HCT116 (cell line): Measurements from ENCODE around the gene ODAPH. TPM values are rescaled to one million over a fixed set of nuclear protein-coding genes. Genes with fewer than 3 reads are reported as not detected.

ENCODE experiments used
- ATAC-seq: fragments of 200-7000 bp; cut with Tn5 transposase; 2 replicates; pipeline ENCODE4 v1.9.1; 2020; ENCODE audit warnings: mild to moderate bottlenecking, moderate library complexity
- BruUV-seq: library from RNA; stranded (reverse); fragments of 400-500 nt; replicated peaks from 2 replicates; lab custom pipeline; 2021; lab: Mats Ljungman, UMichigan
- CTCF ChIA-PET: fragments of 300-600 bp; sonication (Branson Sonifier 250); formaldehyde crosslinking; loops from one replicate; lab custom pipeline; 2021; ENCODE audit warnings: antibody characterized with exemption; lab: Charles Lee
- POLR2A ChIA-PET: fragments of 300-600, 350-600 bp; sonication (Branson Sonifier 250); formaldehyde crosslinking; loops from one replicate; lab custom pipeline; 2021; ENCODE audit warnings: antibody characterized with exemption; lab: Charles Lee
- RAD21 ChIA-PET, 2 experiments: fragments of 300-600 bp; sonication (Branson Sonifier 250); formaldehyde crosslinking; loops; one replicate each; lab custom pipeline; 2023; ENCODE audit warnings: low total read pairs in 2 of 2; ENCODE audit not compliant: uncharacterized antibody in 2 of 2, unreplicated experiment in 2 of 2, low non-redundant PET in 1 of 2; lab: Charles Lee
- DNase-seq: peaks from one replicate; pipeline ENCODE4 v3.0.0-alpha.2; 2010; ENCODE audit warnings: low read depth, low spot score
- H2AFZ ChIP-seq: fragments of 200-600 bp; shearing (Covaris generic), sonication (generic); 2 replicates; pipeline ENCODE4 v1.6.1; 2017; ENCODE audit warnings: low read depth, mixed run types, mixed read lengths, antibody characterized with exemption, low read length; ENCODE audit not compliant: poor library complexity, severe bottlenecking
- H3K27ac ChIP-seq: 2 replicates; pipeline ENCODE4 v1.5.1; 2012; ENCODE audit warnings: low read depth, low read length
- H3K27me3 ChIP-seq: fragments of 200-600 bp; sonication (generic); 2 replicates; pipeline ENCODE4 v1.6.1; 2016; ENCODE audit warnings: mixed run types, low read length, mixed read lengths; ENCODE audit not compliant: insufficient read depth
- H3K36me3 ChIP-seq, 2 experiments: fragments of 200-500 bp in 1 of 2; fragments of 200-600 bp in 1 of 2; sonication (Bioruptor generic) in 1 of 2; sonication (generic) in 1 of 2; 2 replicates each; pipeline versions ENCODE4 v1.5.1 to v1.6.1; 2014 to 2016; ENCODE audit warnings: low read length in 2 of 2, inconsistent platforms in 1 of 2, mixed read lengths in 1 of 2, mixed run types in 1 of 2; ENCODE audit not compliant: insufficient read depth in 2 of 2, control insufficient read depth in 1 of 2
- H3K4me1 ChIP-seq, 2 experiments: fragments of 200-600 bp in 1 of 2; sonication (generic) in 1 of 2; 2 replicates each; pipeline versions ENCODE4 v1.5.1 to v1.6.1; 2012 to 2017; ENCODE audit warnings: low read length in 2 of 2, inconsistent platforms in 1 of 2, mild to moderate bottlenecking in 1 of 2, mixed read lengths in 1 of 2, mixed run types in 1 of 2, moderate library complexity in 1 of 2; ENCODE audit not compliant: insufficient read depth in 2 of 2, control insufficient read depth in 1 of 2
- H3K4me2 ChIP-seq: fragments of 200-600 bp; sonication (generic); 2 replicates; pipeline ENCODE4 v1.6.1; 2017; ENCODE audit warnings: mixed run types, low read length, mixed read lengths
- H3K4me3 ChIP-seq, 2 experiments: fragments of 200-600 bp in 1 of 2; sonication (generic) in 1 of 2; replicated peaks in 1 of 2; 2 replicates each; pipeline ENCODE4 v1.5.1; 2011 to 2016; ENCODE audit warnings: low read length in 2 of 2, control low read depth in 1 of 2, low read depth in 1 of 2, mild to moderate bottlenecking in 1 of 2, mixed read lengths in 1 of 2, mixed run types in 1 of 2
- H3K79me2 ChIP-seq: fragments of 200-600 bp; sonication (generic); 2 replicates; pipeline ENCODE4 v1.6.1; 2017; ENCODE audit warnings: mild to moderate bottlenecking, mixed run types, low read length, moderate library complexity, mixed read lengths; ENCODE audit not compliant: insufficient read depth
- H3K9ac ChIP-seq: fragments of 200-600 bp; sonication (generic); 2 replicates; pipeline ENCODE4 v1.6.1; 2016; ENCODE audit warnings: low read length, mixed read lengths
- H3K9me2 ChIP-seq: fragments of 200-600 bp; sonication (generic), shearing (Covaris generic); 2 replicates; pipeline ENCODE4 v1.6.1; 2017; ENCODE audit warnings: mixed run types, mild to moderate bottlenecking, moderate library complexity; ENCODE audit not compliant: insufficient read depth
- H3K9me3 ChIP-seq, 2 experiments: fragments of 200-500 bp in 1 of 2; fragments of 200-600 bp in 1 of 2; sonication (Bioruptor generic) in 1 of 2; sonication (generic) in 1 of 2; 2 replicates each; pipeline ENCODE4 v1.6.1; 2014 to 2017; ENCODE audit warnings: low read length in 2 of 2, mixed read lengths in 2 of 2, inconsistent platforms in 1 of 2, low read depth in 1 of 2, mild to moderate bottlenecking in 1 of 2, mixed run types in 1 of 2, moderate library complexity in 1 of 2; ENCODE audit not compliant: control insufficient read depth in 1 of 2, insufficient read depth in 1 of 2
- H4K20me1 ChIP-seq: fragments of 200-600 bp; sonication (generic), shearing (Covaris generic); 2 replicates; pipeline ENCODE4 v1.6.1; 2017; ENCODE audit warnings: mixed run types, mild to moderate bottlenecking, moderate library complexity; ENCODE audit not compliant: insufficient read depth
- CBX3 ChIP-seq: IDR thresholded peaks from 2 replicates; pipeline ENCODE4 v1.6.1; 2012; ENCODE audit warnings: low read depth
- CEBPB ChIP-seq: IDR thresholded peaks from 2 replicates; pipeline ENCODE4 v1.6.1; 2012; ENCODE audit warnings: low read depth
- EZH2 ChIP-seq: fragments of 200-600 bp; sonication (generic); IDR thresholded peaks from 2 replicates; pipeline ENCODE4 v1.6.1; 2017; ENCODE audit warnings: antibody characterized with exemption, mixed run types
- FOSL1 ChIP-seq: IDR thresholded peaks from 2 replicates; pipeline ENCODE4 v1.6.1; 2012; ENCODE audit warnings: low read depth
- POLR2AphosphoS5 ChIP-seq: IDR thresholded peaks from 2 replicates; pipeline ENCODE4 v1.6.1; 2011; ENCODE audit warnings: mild to moderate bottlenecking, low read depth, low read length, moderate library complexity
- SP1 ChIP-seq: IDR thresholded peaks from 2 replicates; pipeline ENCODE4 v1.6.1; 2012; ENCODE audit warnings: low read depth
- YY1 ChIP-seq: IDR thresholded peaks from 2 replicates; pipeline ENCODE4 v1.6.1; 2011; ENCODE audit warnings: low read length, low read depth, moderate library complexity, mild to moderate bottlenecking; ENCODE audit not compliant: insufficient replicate concordance; ENCODE audit errors: extremely low read depth
- ZFX ChIP-seq: fragments of 450-650 bp; IDR thresholded peaks from 2 replicates; pipeline ENCODE4 v1.6.1; 2017
- ZNF274 ChIP-seq: fragments of 200-500 bp; sonication (Bioruptor generic); IDR thresholded peaks from 2 replicates; pipeline ENCODE4 v1.6.1; 2014; ENCODE audit warnings: mild to moderate bottlenecking, low read depth, low read length, inconsistent platforms
- intact Hi-C: fragments of 100-400 bp; cut with micrococcal nuclease; formaldehyde crosslinking; loops from 2 replicates; pipeline ENCODE4 v1.10.0; 2022
- total RNA-seq: library from RNA; stranded (reverse); gene quantifications from one replicate; pipeline ENCODE4 v1.2.1, GENCODE V29; 2021; ENCODE audit not compliant: unreplicated experiment
- TF ChIP-seq, protein P1 (sequence below): IDR thresholded peaks from 2 replicates; pipeline ENCODE4 v1.6.1; 2012
- TF ChIP-seq, protein P2 (sequence below): IDR thresholded peaks from 2 replicates; pipeline ENCODE4 v1.6.1; 2011; ENCODE audit warnings: mild to moderate bottlenecking, low read length, moderate library complexity; ENCODE audit not compliant: insufficient replicate concordance; ENCODE audit errors: extremely low read depth
- TF ChIP-seq, protein P3 (sequence below): IDR thresholded peaks from 2 replicates; pipeline ENCODE4 v1.6.1; 2012; ENCODE audit warnings: low read depth

The ODAPH gene
- total RNA-seq, 1 experiment from 2014 or later = not detected

DNA sequence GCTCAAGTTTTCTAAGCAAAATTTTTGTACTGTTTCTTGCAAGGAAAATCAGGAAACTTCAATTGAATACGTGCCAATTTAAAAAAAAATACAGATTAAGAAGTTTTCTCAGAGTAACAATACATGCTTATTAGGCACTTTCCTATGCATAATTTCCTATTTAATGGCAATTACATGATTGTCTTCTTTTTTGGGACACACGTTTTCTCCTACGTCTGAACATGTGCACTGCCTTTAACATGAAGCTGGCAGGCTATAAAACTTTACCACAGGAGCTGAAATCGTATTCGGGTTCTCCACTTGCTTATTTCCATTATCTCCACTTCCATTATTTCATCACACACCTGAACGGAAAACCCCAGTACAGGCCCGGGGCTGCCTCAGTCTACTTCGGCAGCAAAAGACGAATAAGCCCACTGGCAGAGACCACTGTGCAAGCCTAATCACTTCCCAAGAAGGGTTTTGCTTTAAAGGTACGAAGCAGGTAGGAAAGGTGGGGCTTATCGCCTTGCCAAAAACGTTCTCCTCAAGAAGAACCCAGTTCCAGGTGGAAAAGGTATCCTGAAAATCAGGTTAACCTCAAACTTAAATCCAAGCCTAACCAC, 42.2 kb upstream of the ODAPH start (continued):
- TF ChIP-seq ZFX = no peak; the same call in 1 of the 2 replicates
- TF ChIP-seq, protein P1, sequence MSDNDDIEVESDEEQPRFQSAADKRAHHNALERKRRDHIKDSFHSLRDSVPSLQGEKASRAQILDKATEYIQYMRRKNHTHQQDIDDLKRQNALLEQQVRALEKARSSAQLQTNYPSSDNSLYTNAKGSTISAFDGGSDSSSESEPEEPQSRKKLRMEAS = no peak
- no peak for TF ChIP-seq CBX3
- TF ChIP-seq, protein P2, sequence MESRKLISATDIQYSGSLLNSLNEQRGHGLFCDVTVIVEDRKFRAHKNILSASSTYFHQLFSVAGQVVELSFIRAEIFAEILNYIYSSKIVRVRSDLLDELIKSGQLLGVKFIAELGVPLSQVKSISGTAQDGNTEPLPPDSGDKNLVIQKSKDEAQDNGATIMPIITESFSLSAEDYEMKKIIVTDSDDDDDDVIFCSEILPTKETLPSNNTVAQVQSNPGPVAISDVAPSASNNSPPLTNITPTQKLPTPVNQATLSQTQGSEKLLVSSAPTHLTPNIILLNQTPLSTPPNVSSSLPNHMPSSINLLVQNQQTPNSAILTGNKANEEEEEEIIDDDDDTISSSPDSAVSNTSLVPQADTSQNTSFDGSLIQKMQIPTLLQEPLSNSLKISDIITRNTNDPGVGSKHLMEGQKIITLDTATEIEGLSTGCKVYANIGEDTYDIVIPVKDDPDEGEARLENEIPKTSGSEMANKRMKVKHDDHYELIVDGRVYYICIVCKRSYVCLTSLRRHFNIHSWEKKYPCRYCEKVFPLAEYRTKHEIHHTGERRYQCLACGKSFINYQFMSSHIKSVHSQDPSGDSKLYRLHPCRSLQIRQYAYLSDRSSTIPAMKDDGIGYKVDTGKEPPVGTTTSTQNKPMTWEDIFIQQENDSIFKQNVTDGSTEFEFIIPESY = no peak

DNA sequence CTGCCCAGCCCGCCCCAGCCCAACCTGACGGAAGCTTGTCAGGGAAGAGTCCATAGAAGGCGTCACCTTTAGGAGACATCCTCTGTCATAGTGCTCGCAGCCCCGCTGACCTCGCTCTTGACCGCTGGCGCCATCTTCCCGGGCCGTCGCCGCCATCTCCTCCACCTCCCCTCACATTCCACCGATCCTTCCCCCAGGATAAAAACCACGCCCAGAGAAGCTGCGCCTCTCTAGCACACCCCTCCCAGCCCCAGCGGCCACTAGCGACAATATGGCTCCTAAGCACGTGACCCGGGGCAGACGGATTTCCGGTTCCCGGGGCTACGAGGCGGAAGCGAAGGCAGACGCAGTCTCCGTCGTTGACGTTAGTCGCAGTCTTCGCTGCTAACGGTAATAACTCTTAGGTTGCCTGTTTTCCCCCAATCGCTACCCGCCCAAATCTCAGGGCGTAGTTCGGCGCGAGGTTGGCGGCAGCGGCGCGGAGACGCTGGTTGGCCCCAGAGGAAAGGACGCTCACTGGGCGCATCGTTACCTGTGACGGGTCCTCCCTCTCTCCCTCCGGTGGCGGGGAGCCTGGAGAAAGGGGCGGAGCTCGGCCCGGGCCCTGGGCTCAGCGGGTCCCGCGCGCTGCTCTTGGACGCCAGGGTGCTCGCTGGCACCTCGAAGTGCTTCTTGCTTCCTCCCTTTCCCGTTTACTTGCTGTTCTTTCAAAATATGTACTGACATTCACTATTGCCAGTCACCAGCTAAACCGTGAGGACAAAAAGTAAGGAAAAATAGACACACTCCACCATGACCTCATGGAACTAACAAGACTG, 41.5 kb upstream of the ODAPH start, which contains the start of the genes RCHY1 and THAP6:
Gene RCHY1, minus strand, starts transcription at position 273 of the 818 bp plus-strand sequence. Its CDS starts 117 bp downstream, at position 156.
Gene THAP6, plus strand, starts transcription at position 343 of the 818 bp plus-strand sequence. CDS start 980 bp downstream, outside the sequence.
- Histone ChIP-seq H3K27me3 (no peaks in the 10 kb centered on the region), H4K20me1 (no peaks in the 10 kb centered on the region; the same call in 1 of the 2 replicates), H3K4me2 (peak within 1 kb of the TSS; percentile 95), H3K9me3 (no peaks in the 10 kb centered on the region), H3K36me3 (peaks cover 9 to 15% of the 10 kb centered on the region in 2 experiments; a peak in 3 of 4 replicates), H3K79me2 (peaks cover 57% of the 10 kb centered on the region), H3K4me1 (peaks cover 8 to 24% of the 10 kb centered on the region in 2 experiments; a peak in 3 of 4 replicates), H3K27ac (peak within 1 kb of the TSS; percentile 78), H3K4me3 (peak within 1 kb of the TSS; percentile 59 to 94), H2AFZ (peak within 1 kb of the TSS; percentile 28), H3K9ac (peak within 1 kb of the TSS; percentile 97), H3K9me2 (no peaks in the 10 kb centered on the region)
- POLR2A ChIA-PET = interaction anchor here (1.0 to 1.2 kb wide), 2 partner anchors 9 to 14 kb away, joined by 3 to 6 read pairs; no protein-coding TSS in a partner anchor
- DNase-seq = peak; percentile 96
- TSS peak; percentile 71 for BruUV-seq
- peak; percentile 93 for ATAC-seq
- RAD21 ChIA-PET = no interaction called here
- CTCF ChIA-PET = no interaction called here
- intact Hi-C loops = loop anchor here (5.0 kb wide), 1 partner anchor 1242 kb away; no protein-coding TSS in a partner anchor
- TF ChIP-seq SP1 (peak; percentile 69), FOSL1 (no peak), CBX3 (no peak; the same call in 1 of the 2 replicates), POLR2AphosphoS5 (peak; percentile 96), YY1 (peak; percentile 98), ZNF274 (no peak), CEBPB (no peak), EZH2 (no peak), ZFX (peak; percentile 34; the same call in 1 of the 2 replicates)
- TF ChIP-seq, protein P2 = peak; percentile 52
- TF ChIP-seq, protein P3, sequence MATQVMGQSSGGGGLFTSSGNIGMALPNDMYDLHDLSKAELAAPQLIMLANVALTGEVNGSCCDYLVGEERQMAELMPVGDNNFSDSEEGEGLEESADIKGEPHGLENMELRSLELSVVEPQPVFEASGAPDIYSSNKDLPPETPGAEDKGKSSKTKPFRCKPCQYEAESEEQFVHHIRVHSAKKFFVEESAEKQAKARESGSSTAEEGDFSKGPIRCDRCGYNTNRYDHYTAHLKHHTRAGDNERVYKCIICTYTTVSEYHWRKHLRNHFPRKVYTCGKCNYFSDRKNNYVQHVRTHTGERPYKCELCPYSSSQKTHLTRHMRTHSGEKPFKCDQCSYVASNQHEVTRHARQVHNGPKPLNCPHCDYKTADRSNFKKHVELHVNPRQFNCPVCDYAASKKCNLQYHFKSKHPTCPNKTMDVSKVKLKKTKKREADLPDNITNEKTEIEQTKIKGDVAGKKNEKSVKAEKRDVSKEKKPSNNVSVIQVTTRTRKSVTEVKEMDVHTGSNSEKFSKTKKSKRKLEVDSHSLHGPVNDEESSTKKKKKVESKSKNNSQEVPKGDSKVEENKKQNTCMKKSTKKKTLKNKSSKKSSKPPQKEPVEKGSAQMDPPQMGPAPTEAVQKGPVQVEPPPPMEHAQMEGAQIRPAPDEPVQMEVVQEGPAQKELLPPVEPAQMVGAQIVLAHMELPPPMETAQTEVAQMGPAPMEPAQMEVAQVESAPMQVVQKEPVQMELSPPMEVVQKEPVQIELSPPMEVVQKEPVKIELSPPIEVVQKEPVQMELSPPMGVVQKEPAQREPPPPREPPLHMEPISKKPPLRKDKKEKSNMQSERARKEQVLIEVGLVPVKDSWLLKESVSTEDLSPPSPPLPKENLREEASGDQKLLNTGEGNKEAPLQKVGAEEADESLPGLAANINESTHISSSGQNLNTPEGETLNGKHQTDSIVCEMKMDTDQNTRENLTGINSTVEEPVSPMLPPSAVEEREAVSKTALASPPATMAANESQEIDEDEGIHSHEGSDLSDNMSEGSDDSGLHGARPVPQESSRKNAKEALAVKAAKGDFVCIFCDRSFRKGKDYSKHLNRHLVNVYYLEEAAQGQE = no peak
- TF ChIP-seq, protein P1 = peak; percentile 51
